WERI-Rb-1 (cell line): ENCODE results near the gene SLC39A8.

Experiments used
- DNase-seq: peaks from one replicate; pipeline ENCODE4 v3.0.0-alpha.2; 2020
- H3K27ac ChIP-seq: fragments of 250-450 bp; sonication (Bioruptor Pico); 2 replicates; pipeline ENCODE4 v1.5.1; 2020; ENCODE audit warnings: mild to moderate bottlenecking, moderate library complexity
- H3K27me3 ChIP-seq: fragments of 250-450 bp; sonication (Bioruptor Pico); 2 replicates; pipeline ENCODE4 v1.5.1; 2021; ENCODE audit warnings: mild to moderate bottlenecking, low read depth, moderate library complexity; ENCODE audit not compliant: insufficient read depth, severe bottlenecking
- H3K36me3 ChIP-seq: fragments of 250-450 bp; sonication (Bioruptor Pico); 2 replicates; pipeline ENCODE4 v1.5.1; 2020; ENCODE audit warnings: mild to moderate bottlenecking, moderate library complexity
- H3K4me3 ChIP-seq: 2 replicates; pipeline ENCODE4 v1.5.1; 2011; ENCODE audit warnings: low read depth, mild to moderate bottlenecking, control low read depth, low read length
- H3K9me3 ChIP-seq: fragments of 250-450 bp; sonication (Bioruptor Pico); 2 replicates; pipeline ENCODE4 v1.5.1; 2021; ENCODE audit warnings: mild to moderate bottlenecking, moderate library complexity; ENCODE audit not compliant: severe bottlenecking
- CTCF ChIP-seq: IDR thresholded peaks from 2 replicates; pipeline ENCODE4 v1.5.1; 2011; ENCODE audit warnings: low read depth, mild to moderate bottlenecking, control low read depth, inconsistent platforms, low read length

Gene SLC39A8

DNA sequence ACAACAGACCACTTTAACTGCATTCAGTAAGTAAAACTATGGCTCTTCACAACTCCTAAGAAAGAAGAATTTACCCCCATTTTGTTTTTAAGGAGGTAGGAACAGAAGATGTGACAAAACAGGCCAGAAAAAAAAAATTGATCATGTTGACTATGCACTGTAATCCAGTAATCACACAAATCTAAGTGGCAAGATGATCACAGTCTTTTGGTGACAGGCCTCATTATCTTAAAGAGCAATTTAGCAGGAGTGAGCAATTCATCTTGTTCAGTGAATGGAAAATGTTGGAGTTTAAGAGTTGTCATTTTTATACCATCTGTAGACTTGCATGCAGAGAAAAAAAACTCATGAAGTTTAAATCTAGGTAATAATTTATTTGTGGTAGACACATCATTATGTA lies 115.1 kb downstream of the SLC39A8 start:
- no peak for TF ChIP-seq CTCF
- H3K4me3 ChIP-seq: no peak overlapping the region
- no peaks in the 10 kb centered on the region for H3K36me3 ChIP-seq
- H3K27ac ChIP-seq: no peak overlapping the region
- H3K27me3 ChIP-seq: no peaks in the 10 kb centered on the region
- H3K9me3 ChIP-seq: peaks cover 9% of the 10 kb centered on the region
- DNase-seq: no peak

DNA sequence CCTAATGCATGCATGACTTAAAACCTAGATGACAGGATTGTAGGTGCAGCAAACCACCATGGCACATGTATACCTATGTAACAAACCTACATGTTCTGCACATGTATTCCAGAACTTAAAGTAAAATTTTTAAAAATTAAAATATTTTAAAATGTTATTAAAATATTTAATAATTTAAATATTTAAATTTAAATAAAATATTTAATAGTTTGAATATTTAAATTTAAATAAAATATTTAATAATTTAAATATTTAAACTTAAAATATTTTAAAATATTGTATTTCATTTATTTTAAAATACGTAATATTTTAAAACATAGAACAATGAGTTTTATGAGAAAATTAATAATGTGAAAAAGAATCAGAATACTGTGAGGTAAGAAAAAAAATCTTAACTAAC lies 117.9 kb downstream of the SLC39A8 start:
- no peak for DNase-seq

GRCh38 chr4:102223461-102223860 lies 121.8 kb downstream of the SLC39A8 start:
- no peaks in the 10 kb centered on the region for H3K9me3 ChIP-seq
- no peaks in the 10 kb centered on the region for H3K27me3 ChIP-seq
- DNase-seq: no peak
- H3K36me3 ChIP-seq: no peaks in the 10 kb centered on the region
- no peak overlapping the region for H3K27ac ChIP-seq
- TF ChIP-seq CTCF: no peak
- H3K4me3 ChIP-seq: no peak overlapping the region

More for the DNA sequence above, 117.9 kb downstream of the SLC39A8 start:
- no peaks in the 10 kb centered on the region for H3K27me3 ChIP-seq
- no peak overlapping the region for H3K27ac ChIP-seq
- H3K4me3 ChIP-seq: no peak overlapping the region
- H3K9me3 ChIP-seq: no peaks in the 10 kb centered on the region
- H3K36me3 ChIP-seq: no peaks in the 10 kb centered on the region
- TF ChIP-seq CTCF: no peak

DNA sequence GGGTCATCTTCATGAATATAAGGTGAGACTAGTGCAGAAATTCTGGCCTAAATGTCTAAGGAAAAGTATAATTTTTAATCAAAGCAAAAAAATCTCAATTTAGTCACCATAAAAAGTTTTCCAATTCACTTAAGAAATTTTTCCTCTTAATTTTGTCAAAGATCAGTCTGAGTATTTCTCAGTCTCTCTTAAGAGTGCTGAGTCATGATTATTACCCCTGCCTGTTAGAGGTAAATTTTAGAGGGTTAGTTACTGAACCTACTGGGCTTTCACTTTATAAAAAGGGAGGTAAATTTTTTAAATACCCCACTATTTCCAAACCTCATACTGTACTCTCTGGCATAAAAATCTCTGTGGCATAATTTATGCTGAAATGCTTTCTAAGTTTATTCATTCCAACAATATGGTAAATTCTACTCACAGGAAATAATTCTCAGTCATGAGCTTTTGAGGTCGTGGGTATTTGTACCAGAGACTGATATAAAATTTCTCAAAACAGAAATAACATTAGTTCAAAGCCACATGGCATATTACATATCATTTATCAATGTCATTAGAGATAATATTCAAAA lies 122.4 kb downstream of the SLC39A8 start:
- TF ChIP-seq CTCF: no peak
- H3K27me3 ChIP-seq: no peaks in the 10 kb centered on the region
- H3K36me3 ChIP-seq: no peaks in the 10 kb centered on the region
- no peaks in the 10 kb centered on the region for H3K9me3 ChIP-seq
- H3K27ac ChIP-seq: no peak overlapping the region
- no peak for DNase-seq
- no peak overlapping the region for H3K4me3 ChIP-seq

- no peak overlapping the region for H3K27ac ChIP-seq
- no peaks in the 10 kb centered on the region for H3K36me3 ChIP-seq
- TF ChIP-seq CTCF: no peak
- no peak for DNase-seq
- H3K27me3 ChIP-seq: no peaks in the 10 kb centered on the region
- H3K9me3 ChIP-seq: no peaks in the 10 kb centered on the region
- H3K4me3 ChIP-seq: no peak overlapping the region
Measured at GRCh38 chr4:102219129-102219528, 126.2 kb downstream of the SLC39A8 start.

- Histone ChIP-seq H3K27ac (no peak overlapping the region), H3K4me3 (no peak overlapping the region), H3K9me3 (no peaks in the 10 kb centered on the region), H3K36me3 (no peaks in the 10 kb centered on the region), H3K27me3 (no peaks in the 10 kb centered on the region)
- TF ChIP-seq CTCF: no peak
- no peak for DNase-seq
Measured at GRCh38 chr4:102218656-102219055, 126.6 kb downstream of the SLC39A8 start.
